Neutrophil (primary cell): ENCODE measurements around the gene CSTF1.
"Not testable (repeated sequence)": the region's sequence is repeated elsewhere in the genome, so short reads cannot be mapped to it uniquely, and the experiment has no call there.

Source experiments
- H3K27ac ChIP-seq: fragments of 200-600 bp; sonication (generic); 2 replicates; pipeline ENCODE4 v1.5.1; 2016; ENCODE audit warnings: mild to moderate bottlenecking, moderate library complexity
- H3K27me3 ChIP-seq: fragments of 200-600 bp; sonication (generic); 2 replicates; pipeline ENCODE4 v1.6.0; 2016; ENCODE audit warnings: mild to moderate bottlenecking
- H3K36me3 ChIP-seq: fragments of 200-600 bp; sonication (generic); 2 replicates; pipeline ENCODE4 v1.5.1; 2017
- H3K4me1 ChIP-seq, 2 experiments: fragments of 200-600 bp in 1 of 2; sonication (generic) in 1 of 2; 1 replicate in 1 of 2; 2 replicates in 1 of 2; pipeline versions ENCODE4 v1.5.1 to v1.6.1; 2013 to 2016; ENCODE audit warnings: low read depth in 1 of 2, low read length in 1 of 2, mild to moderate bottlenecking in 1 of 2, moderate library complexity in 1 of 2; ENCODE audit not compliant: control insufficient read depth in 1 of 2, insufficient read depth in 1 of 2
- H3K4me3 ChIP-seq, 2 experiments: fragments of 200-600 bp in 1 of 2; sonication (generic) in 1 of 2; 1 replicate in 1 of 2; 2 replicates in 1 of 2; pipeline ENCODE4 v1.5.1; 2013 to 2016; ENCODE audit warnings: low read depth in 1 of 2, low read length in 1 of 2, mild to moderate bottlenecking in 1 of 2, moderate library complexity in 1 of 2
- H3K9me3 ChIP-seq: fragments of 200-600 bp; sonication (generic); 2 replicates; pipeline ENCODE4 v1.5.1; 2016
- TF ChIP-seq, protein P1 (sequence below): fragments of 200-600 bp; sonication (generic); IDR thresholded peaks from 2 replicates; pipeline ENCODE4 v1.5.1; 2016; ENCODE audit warnings: antibody characterized with exemption

The CSTF1 gene

DNA sequence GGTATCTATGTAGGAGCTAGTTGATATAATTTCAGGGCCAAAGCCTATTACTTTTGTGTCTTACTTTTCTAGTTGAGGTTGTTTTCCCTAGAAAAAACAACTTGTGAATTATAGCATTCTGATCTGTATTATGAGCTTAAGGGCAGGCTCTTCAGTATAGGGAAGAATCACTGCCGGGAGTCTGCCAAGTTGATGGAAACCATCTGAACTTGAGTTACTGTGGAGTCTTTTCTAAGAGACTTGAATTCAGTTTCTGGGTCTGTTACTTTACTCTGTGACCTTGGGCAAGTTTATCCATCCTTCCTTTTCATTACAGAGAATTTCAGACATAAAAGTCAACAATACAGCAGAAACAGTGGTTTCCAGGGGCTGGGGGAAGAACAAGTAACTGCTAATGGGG, 17.5 kb downstream of the CSTF1 start:
- Histone ChIP-seq H3K9me3 (no peaks in the 10 kb centered on the region), H3K4me3 (peak overlapping the region in 1 of 2 experiments; percentile 33), H3K36me3 (peaks cover 17% of the 10 kb centered on the region), H3K4me1 (peaks cover 62 to 65% of the 10 kb centered on the region in 2 experiments), H3K27me3 (no peaks in the 10 kb centered on the region), H3K27ac (peak overlapping the region; percentile 97)
- TF ChIP-seq, protein P1, sequence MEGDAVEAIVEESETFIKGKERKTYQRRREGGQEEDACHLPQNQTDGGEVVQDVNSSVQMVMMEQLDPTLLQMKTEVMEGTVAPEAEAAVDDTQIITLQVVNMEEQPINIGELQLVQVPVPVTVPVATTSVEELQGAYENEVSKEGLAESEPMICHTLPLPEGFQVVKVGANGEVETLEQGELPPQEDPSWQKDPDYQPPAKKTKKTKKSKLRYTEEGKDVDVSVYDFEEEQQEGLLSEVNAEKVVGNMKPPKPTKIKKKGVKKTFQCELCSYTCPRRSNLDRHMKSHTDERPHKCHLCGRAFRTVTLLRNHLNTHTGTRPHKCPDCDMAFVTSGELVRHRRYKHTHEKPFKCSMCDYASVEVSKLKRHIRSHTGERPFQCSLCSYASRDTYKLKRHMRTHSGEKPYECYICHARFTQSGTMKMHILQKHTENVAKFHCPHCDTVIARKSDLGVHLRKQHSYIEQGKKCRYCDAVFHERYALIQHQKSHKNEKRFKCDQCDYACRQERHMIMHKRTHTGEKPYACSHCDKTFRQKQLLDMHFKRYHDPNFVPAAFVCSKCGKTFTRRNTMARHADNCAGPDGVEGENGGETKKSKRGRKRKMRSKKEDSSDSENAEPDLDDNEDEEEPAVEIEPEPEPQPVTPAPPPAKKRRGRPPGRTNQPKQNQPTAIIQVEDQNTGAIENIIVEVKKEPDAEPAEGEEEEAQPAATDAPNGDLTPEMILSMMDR, result no peak

DNA sequence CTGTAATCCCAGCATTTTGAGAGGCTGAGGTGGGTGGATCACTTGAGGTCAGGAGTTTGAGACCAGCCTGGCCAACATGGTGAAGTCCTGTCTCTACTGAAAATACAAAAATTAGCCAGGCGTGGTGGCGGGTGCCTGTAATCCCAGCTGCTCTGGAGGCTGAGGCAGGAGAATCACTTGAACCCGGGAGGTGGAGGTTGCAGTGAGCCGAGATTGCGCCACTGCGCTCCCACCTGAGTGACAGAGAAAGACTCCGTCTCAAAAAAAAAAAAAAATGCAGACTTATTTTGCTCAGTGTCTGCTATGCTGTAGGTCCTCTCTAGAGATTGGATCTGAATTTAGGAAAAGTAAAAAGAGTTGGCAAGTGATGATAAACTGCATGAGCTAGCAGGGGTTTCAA, 18.8 kb downstream of the CSTF1 start:
- peaks cover 17% of the 10 kb centered on the region for H3K36me3 ChIP-seq
- not testable (repeated sequence) for H3K27me3 ChIP-seq, H3K9me3 ChIP-seq
- H3K4me3 ChIP-seq, result peak overlapping the region; percentile 68 to 81
- H3K27ac ChIP-seq, result peak overlapping the region; percentile 97
- peaks cover 75 to 76% of the 10 kb centered on the region in 2 experiments for H3K4me1 ChIP-seq

DNA sequence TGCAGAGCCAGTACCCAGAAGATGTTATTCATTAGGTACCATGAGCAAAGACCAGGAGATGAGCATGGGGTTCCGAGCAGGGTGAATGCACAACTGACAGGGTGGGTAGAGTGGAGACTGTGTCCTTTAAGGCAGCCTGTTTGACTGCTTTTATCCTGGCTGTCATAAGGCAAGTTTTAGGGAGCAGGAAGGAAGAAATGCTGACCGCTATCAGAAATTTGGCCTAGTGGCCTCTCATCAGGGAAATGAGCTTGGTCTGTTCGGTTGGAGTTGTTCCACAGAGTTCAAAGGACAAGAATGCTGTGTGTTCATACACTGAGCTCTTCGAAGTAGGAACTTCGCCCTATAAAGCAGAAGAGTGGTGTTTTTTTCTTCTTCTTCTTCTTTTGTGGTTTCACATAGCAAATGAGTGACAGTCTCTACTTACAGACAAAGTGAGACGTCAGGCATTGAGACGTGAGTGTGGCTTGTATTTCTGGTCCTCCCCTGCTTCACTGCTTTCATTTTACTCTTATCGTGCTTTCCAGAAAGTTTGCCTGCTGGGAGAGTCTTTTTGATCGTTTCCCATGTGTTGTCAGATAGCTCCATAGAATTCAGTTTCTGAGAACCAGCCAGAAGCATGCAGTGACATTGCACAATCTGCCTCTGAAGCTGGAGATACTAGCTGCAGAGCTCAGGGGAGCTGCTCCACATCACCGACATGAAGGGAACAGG, 19.5 kb downstream of the CSTF1 start, which contains the start of gene CASS4:
CASS4 (plus strand) TSS at position 502 of the 714 bp plus-strand sequence; CDS start at position 701, 199 bp downstream.
- no peaks in the 10 kb centered on the region for H3K27me3 ChIP-seq

DNA sequence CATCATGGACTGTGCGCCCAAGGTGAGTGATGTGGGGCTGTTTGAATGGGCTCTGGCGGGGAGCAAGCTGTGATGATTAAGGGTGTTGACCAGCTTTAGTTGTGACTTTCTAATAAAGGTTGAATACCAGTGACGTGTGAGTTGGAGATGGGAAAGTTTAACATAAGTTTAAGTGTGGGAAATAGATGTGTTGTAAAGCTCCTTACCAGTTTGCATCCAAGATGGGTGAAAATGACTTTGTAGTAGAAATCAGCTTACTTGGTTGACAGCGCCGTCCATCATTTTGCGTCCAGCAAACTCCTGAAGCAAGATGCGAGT, 20.0 kb downstream of the CSTF1 start:
- Histone ChIP-seq H3K9me3 (no peaks in the 10 kb centered on the region), H3K4me1 (peaks cover 87 to 88% of the 10 kb centered on the region in 2 experiments), H3K27ac (peak overlapping the region; percentile 97), H3K36me3 (peaks cover 18% of the 10 kb centered on the region), H3K27me3 (no peaks in the 10 kb centered on the region), H3K4me3 (peak overlapping the region; percentile 68 to 81)
- TF ChIP-seq, protein P1, result no peak

More for the DNA sequence above, 19.5 kb downstream of the CSTF1 start, which contains the start of gene CASS4:
- Histone ChIP-seq H3K9me3 (no peaks in the 10 kb centered on the region), H3K4me1 (peaks cover 81 to 83% of the 10 kb centered on the region in 2 experiments), H3K4me3 (peak within 1 kb of the TSS; percentile 68 to 81), H3K36me3 (peaks cover 19% of the 10 kb centered on the region), H3K27ac (peak within 1 kb of the TSS; percentile 97)
- TF ChIP-seq, protein P1, result peak; percentile 48

DNA sequence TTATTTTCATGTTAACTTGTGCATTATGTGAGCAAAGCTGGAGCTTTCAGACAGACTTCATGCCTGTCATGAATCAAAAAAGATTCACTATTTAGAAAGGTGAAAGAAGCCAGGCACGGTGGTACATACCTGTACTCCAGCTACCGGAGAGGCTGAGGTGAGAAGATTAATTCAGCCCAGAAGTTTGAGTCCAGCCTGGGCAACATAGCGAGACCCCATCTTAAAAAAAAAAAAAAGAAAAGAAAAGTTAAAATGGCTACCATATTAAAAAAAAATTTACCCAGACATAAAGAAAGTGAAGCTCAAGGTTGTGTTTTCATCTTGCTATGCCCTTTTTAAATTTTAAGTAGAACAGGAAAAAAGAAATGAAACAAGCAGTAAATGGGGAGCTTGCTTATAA, 20.5 kb downstream of the CSTF1 start:
- Histone ChIP-seq H3K36me3 (peaks cover 16% of the 10 kb centered on the region), H3K27me3 (no peaks in the 10 kb centered on the region), H3K9me3 (no peaks in the 10 kb centered on the region), H3K4me3 (peak overlapping the region; percentile 68 to 81), H3K4me1 (peaks cover 92 to 93% of the 10 kb centered on the region in 2 experiments), H3K27ac (peak overlapping the region; percentile 97)
- TF ChIP-seq, protein P1, result no peak
